CD14-positive monocyte (primary cell): ENCODE results near the gene PMPCA. TPM values are rescaled to one million over a fixed set of nuclear protein-coding genes. Genes with fewer than 3 reads are reported as not detected.

Source experiments
- DNase-seq, 3 donors: peaks; one replicate each; pipeline ENCODE4 v3.0.0-alpha.2; 2011 to 2022
- H2AFZ ChIP-seq: 2 replicates; pipeline ENCODE4 v1.6.0; 2012; ENCODE audit warnings: mild to moderate bottlenecking, low read depth, low read length, inconsistent platforms; ENCODE audit not compliant: insufficient read depth, poor library complexity, severe bottlenecking
- H3K27ac ChIP-seq, 2 donors: 1 replicate in 1 of 2; 2 replicates in 1 of 2; pipeline ENCODE4 v1.5.1; 2012 to 2013; ENCODE audit warnings: low read length in 2 of 2, control low read depth in 1 of 2, inconsistent platforms in 1 of 2, low read depth in 1 of 2, mild to moderate bottlenecking in 1 of 2
- H3K27me3 ChIP-seq, 2 donors: one replicate each; pipeline versions ENCODE4 v1.6.0 to v1.6.1; 2011 to 2013; ENCODE audit warnings: low read length in 2 of 2; ENCODE audit not compliant: control insufficient read depth in 2 of 2, insufficient read depth in 2 of 2
- H3K36me3 ChIP-seq, 2 donors: replicated peaks in 1 of 2; 1 replicate in 1 of 2; 2 replicates in 1 of 2; pipeline versions ENCODE4 v1.5.1 to v1.6.1; 2012 to 2013; ENCODE audit warnings: low read length in 2 of 2, control low read depth in 1 of 2, inconsistent platforms in 1 of 2, mild to moderate bottlenecking in 1 of 2; ENCODE audit not compliant: insufficient read depth in 2 of 2, control insufficient read depth in 1 of 2
- H3K4me1 ChIP-seq, 2 donors: 1 replicate in 1 of 2; 2 replicates in 1 of 2; pipeline versions ENCODE4 v1.5.1 to v1.6.1; 2012 to 2013; ENCODE audit warnings: low read length in 2 of 2, control low read depth in 1 of 2, inconsistent platforms in 1 of 2, mild to moderate bottlenecking in 1 of 2, moderate library complexity in 1 of 2; ENCODE audit not compliant: insufficient read depth in 2 of 2, control insufficient read depth in 1 of 2
- H3K4me2 ChIP-seq: replicated peaks from 2 replicates; pipeline ENCODE3; 2012; ENCODE audit warnings: low read length, moderate library complexity, mild to moderate bottlenecking; ENCODE audit not compliant: poor library complexity, severe bottlenecking; ENCODE audit errors: extremely low read depth
- H3K4me3 ChIP-seq, 3 experiments: fragments of 200-600 bp in 1 of 3; sonication (generic) in 1 of 3; replicated peaks in 1 of 3; 1 replicate in 2 of 3; 2 replicates in 1 of 3; pipeline ENCODE4 v1.5.1; 2011 to 2013; ENCODE audit warnings: low read length in 3 of 3, mild to moderate bottlenecking in 3 of 3, control low read depth in 2 of 3, low read depth in 2 of 3, inconsistent platforms in 1 of 3, moderate library complexity in 1 of 3
- H3K79me2 ChIP-seq: 2 replicates; pipeline ENCODE4 v1.6.0; 2012; ENCODE audit warnings: mild to moderate bottlenecking, control low read depth, inconsistent platforms, low read length, moderate library complexity; ENCODE audit not compliant: insufficient read depth
- H3K9ac ChIP-seq: 2 replicates; pipeline ENCODE4 v1.6.0; 2017; ENCODE audit warnings: low read length, mild to moderate bottlenecking; ENCODE audit not compliant: insufficient read depth, poor library complexity, severe bottlenecking
- H3K9me3 ChIP-seq, 2 donors: replicated peaks in 1 of 2; 1 replicate in 1 of 2; 2 replicates in 1 of 2; pipeline versions ENCODE4 v1.5.1 to v1.6.1; 2012 to 2013; ENCODE audit warnings: low read length in 2 of 2, control low read depth in 1 of 2; ENCODE audit not compliant: control insufficient read depth in 1 of 2, insufficient read depth in 1 of 2
- H4K20me1 ChIP-seq: 2 replicates; pipeline ENCODE4 v1.6.0; 2012; ENCODE audit warnings: mild to moderate bottlenecking, low read length, control low read depth, moderate library complexity; ENCODE audit not compliant: insufficient read depth
- H3K27ac Mint-ChIP-seq, 7 donors: one replicate each; pipeline ENCODE4 v1.8.0; 2020; ENCODE audit warnings: mild to moderate bottlenecking in 7 of 7, mixed read lengths in 7 of 7, moderate library complexity in 6 of 7, inconsistent platforms in 2 of 7
- H3K27me3 Mint-ChIP-seq, 3 donors: one replicate each; pipeline ENCODE4 v1.8.0; 2021 to 2022; ENCODE audit warnings: low read depth in 3 of 3, mild to moderate bottlenecking in 3 of 3, mixed read lengths in 3 of 3, moderate library complexity in 3 of 3, inconsistent platforms in 1 of 3
- H3K36me3 Mint-ChIP-seq, 2 donors: one replicate each; pipeline ENCODE4 v1.8.0; 2020; ENCODE audit warnings: mixed read lengths in 2 of 2, inconsistent platforms in 1 of 2, mild to moderate bottlenecking in 1 of 2
- H3K4me1 Mint-ChIP-seq: one replicate; pipeline ENCODE4 v1.8.0; 2020; ENCODE audit warnings: mild to moderate bottlenecking, mixed read lengths
- H3K4me3 Mint-ChIP-seq, 2 donors: one replicate each; pipeline ENCODE4 v1.8.0; 2020; ENCODE audit warnings: mild to moderate bottlenecking in 2 of 2, mixed read lengths in 2 of 2, moderate library complexity in 1 of 2
- H3K9me3 Mint-ChIP-seq, 7 donors: one replicate each; pipeline ENCODE4 v1.8.0; 2020 to 2022; ENCODE audit warnings: mixed read lengths in 7 of 7, mild to moderate bottlenecking in 6 of 7, moderate library complexity in 6 of 7, inconsistent platforms in 2 of 7
- WGBS: methylation state at CpG from one replicate; pipeline ENCODE4 v1.1.5; 2013; ENCODE audit warnings: missing lambda C conversion rate; ENCODE audit not compliant: insufficient coverage; 5-methylcytosine and 5-hydroxymethylcytosine counted together
- intact Hi-C, 2 donors: fragments of 100-400 bp; cut with micrococcal nuclease; formaldehyde crosslinking; loops; one replicate each; pipeline versions ENCODE4 v1.15.0 to v1.15.1; 2023
- polyA plus RNA-seq, 3 donors: library from polyadenylated mRNA; depleted of rRNA in 1 of 3; unstranded in 2 of 3; stranded (reverse) in 1 of 3; fragments of 300-500 nt in 2 of 3; fragments of >200 nt in 1 of 3; fragmentation: Illumina TruSeq in 2 of 3; gene quantifications; 1 replicate in 2 of 3; 2 replicates in 1 of 3; pipeline ENCODE4 v1.2.3, GENCODE V29; 2012 to 2021
- TF ChIP-seq, protein P1 (sequence below): fragments of 200-600 bp; IDR thresholded peaks from one replicate; pipeline ENCODE4 v1.8.0; 2022; ENCODE audit warnings: antibody characterized with exemption, mild to moderate bottlenecking

Gene PMPCA
- polyA plus RNA-seq, 3 donors = 23.1 to 58.8 (median 24.9) TPM

GRCh38 chr9:136398286-136398685, 12.2 kb upstream of the PMPCA start:
- Histone ChIP-seq H3K9ac (no peak overlapping the region), H4K20me1 (peaks cover 14% of the 10 kb centered on the region), H3K79me2 (peaks cover 15% of the 10 kb centered on the region), H3K4me2 (no peak overlapping the region), H2AFZ (no peak overlapping the region), H3K36me3 (peaks cover 45 to 51% of the 10 kb centered on the region in 2 donors), H3K27ac (no peak overlapping the region), H3K9me3 (no peaks in the 10 kb centered on the region), H3K4me3 (no peak overlapping the region), H3K4me1 (peaks cover 17 to 23% of the 10 kb centered on the region in 2 donors), H3K27me3 (no peaks in the 10 kb centered on the region)
- H3K4me1 Mint-ChIP-seq = peaks cover 15% of the 10 kb centered on the region
- WGBS = 96% methylated on average over 8 of the region's 12 CpGs
- peaks cover 46 to 58% of the 10 kb centered on the region in 2 donors for H3K36me3 Mint-ChIP-seq
- no peak for DNase-seq
- no peak overlapping the region for H3K27ac Mint-ChIP-seq
- intact Hi-C loops = no loop called here
- peak overlapping the region in 1 of 2 donors; percentile 6 for H3K4me3 Mint-ChIP-seq
- TF ChIP-seq, protein P1, sequence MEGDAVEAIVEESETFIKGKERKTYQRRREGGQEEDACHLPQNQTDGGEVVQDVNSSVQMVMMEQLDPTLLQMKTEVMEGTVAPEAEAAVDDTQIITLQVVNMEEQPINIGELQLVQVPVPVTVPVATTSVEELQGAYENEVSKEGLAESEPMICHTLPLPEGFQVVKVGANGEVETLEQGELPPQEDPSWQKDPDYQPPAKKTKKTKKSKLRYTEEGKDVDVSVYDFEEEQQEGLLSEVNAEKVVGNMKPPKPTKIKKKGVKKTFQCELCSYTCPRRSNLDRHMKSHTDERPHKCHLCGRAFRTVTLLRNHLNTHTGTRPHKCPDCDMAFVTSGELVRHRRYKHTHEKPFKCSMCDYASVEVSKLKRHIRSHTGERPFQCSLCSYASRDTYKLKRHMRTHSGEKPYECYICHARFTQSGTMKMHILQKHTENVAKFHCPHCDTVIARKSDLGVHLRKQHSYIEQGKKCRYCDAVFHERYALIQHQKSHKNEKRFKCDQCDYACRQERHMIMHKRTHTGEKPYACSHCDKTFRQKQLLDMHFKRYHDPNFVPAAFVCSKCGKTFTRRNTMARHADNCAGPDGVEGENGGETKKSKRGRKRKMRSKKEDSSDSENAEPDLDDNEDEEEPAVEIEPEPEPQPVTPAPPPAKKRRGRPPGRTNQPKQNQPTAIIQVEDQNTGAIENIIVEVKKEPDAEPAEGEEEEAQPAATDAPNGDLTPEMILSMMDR = no peak
- H3K27me3 Mint-ChIP-seq = peaks cover 0 to 4% (median 4%) of the 10 kb centered on the region in 3 donors
- peaks cover 0 to 2% (median 0%) of the 10 kb centered on the region in 7 donors for H3K9me3 Mint-ChIP-seq

DNA sequence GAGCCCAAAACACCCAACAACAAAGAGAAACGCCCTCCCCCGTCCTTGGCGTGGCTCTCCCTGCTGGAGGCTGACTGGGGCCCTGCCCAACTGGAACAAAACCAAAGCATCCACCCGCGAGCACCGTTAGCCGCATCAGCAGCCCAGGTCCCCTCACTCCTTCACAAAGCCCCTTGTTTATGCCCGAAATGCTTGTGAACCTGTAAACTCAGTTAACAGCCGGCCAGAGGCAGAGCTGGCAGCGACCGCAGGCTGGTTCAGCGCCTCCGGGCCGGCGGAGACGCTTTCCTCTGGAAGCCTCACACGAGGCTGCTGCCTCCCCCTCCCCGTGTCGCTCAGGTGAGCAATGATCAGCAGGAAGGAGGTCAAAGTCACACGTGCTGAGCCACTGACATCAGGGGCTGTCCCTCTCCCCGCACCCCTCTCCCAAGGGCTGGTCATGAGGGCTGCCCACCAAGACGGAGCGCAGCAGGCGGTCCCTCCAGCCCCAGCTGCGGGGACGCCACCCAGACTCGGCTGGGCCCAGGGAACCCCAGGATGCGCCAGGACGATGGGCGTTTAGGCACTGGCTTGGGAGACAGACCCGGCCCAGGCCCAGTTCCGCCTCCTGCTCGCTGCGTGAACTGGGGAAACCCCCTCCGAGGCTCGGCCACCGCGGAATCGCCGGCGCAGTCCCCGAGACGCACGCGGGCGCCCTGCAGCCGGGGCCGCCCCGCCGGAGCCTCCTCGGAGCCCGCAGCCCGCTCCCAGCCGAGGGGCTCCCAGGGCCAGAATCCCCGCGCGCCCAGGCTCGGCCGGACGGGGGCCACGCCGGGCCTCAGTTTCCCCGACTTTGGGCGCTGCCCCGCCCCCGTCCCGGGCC, 11.1 kb upstream of the PMPCA start:
- peaks cover 15% of the 10 kb centered on the region for H3K4me1 Mint-ChIP-seq
- H3K4me2 ChIP-seq = peak overlapping the region; percentile 85
- H3K27ac ChIP-seq = peak overlapping the region in 1 of 2 donors; percentile 62
- H3K9ac ChIP-seq = peak overlapping the region; percentile 76
- H3K36me3 ChIP-seq = peaks cover 41 to 49% of the 10 kb centered on the region in 2 donors
- H3K79me2 ChIP-seq = peaks cover 15% of the 10 kb centered on the region
- TF ChIP-seq, protein P1 = no peak
- H4K20me1 ChIP-seq = peaks cover 14% of the 10 kb centered on the region
- H3K36me3 Mint-ChIP-seq = peaks cover 42 to 60% of the 10 kb centered on the region in 2 donors
- peaks cover 0 to 2% (median 0%) of the 10 kb centered on the region in 7 donors for H3K9me3 Mint-ChIP-seq
- 2% methylated on average over 64 of the region's 67 CpGs for WGBS
- H3K27me3 ChIP-seq = no peaks in the 10 kb centered on the region
- peak overlapping the region; percentile 71 for H2AFZ ChIP-seq
- peaks cover 17 to 23% of the 10 kb centered on the region in 2 donors for H3K4me1 ChIP-seq
- no peaks in the 10 kb centered on the region for H3K9me3 ChIP-seq
- H3K4me3 ChIP-seq = peak overlapping the region; percentile 47 to 88 (median 77)
- intact Hi-C loops = loop anchor here (2.0 to 5.0 kb wide), 3 partner anchors 27 to 61 kb away; partner anchors contain the start of genes CARD9 (in 1 of the 2) and DNLZ (in 1 of the 2)
- H3K27ac Mint-ChIP-seq = peak overlapping the region in 4 of 7 donors; percentile 12 to 50 (median 37)
- peaks cover 0 to 4% (median 4%) of the 10 kb centered on the region in 3 donors for H3K27me3 Mint-ChIP-seq
- DNase-seq = peak in 2 of 3 donors; percentile 18 to 63
- peak overlapping the region; percentile 83 to 88 for H3K4me3 Mint-ChIP-seq
